ENCODE measurements around the gene SRSF9.
"Not testable (repeated sequence)": the region's sequence is repeated elsewhere in the genome, so short reads cannot be mapped to it uniquely, and the experiment has no call there.

The SRSF9 gene, protein sequence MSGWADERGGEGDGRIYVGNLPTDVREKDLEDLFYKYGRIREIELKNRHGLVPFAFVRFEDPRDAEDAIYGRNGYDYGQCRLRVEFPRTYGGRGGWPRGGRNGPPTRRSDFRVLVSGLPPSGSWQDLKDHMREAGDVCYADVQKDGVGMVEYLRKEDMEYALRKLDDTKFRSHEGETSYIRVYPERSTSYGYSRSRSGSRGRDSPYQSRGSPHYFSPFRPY

GRCh38 chr12:120469450-120470149, at the start of gene SRSF9:
Gene SRSF9, minus strand, starts transcription at chr12:120469748. Its CDS starts 139 bp downstream, at chr12:120469609.
- peak; percentile 95 for DNase-seq (ENCODE audit: low spot score)

GRCh38 chr12:120519324-120519723, 49.8 kb upstream of the SRSF9 start:
- not testable (repeated sequence) for DNase-seq (ENCODE audit: low spot score)

DNA sequence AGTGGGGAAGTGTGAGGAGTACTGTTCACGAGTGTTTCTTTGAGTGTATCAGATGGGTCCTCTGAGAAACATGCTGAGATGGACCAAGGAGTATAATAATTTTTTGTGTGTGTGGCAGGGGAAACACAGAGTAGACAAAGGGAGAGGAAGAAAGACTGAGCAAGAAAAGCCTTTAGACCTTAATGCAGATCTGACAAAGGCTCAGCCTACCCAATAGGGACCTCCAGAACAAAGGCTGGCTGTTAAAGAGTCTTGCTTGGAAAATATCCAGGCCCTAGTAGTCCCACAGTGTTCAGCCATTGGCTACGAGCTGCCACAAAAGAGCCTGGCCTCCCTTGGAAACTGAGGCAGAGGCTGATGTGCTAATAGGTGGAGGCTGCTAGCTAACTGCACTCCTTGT, 45.9 kb upstream of the SRSF9 start:
- peak; percentile 55 for DNase-seq (ENCODE audit: low spot score)

DNA sequence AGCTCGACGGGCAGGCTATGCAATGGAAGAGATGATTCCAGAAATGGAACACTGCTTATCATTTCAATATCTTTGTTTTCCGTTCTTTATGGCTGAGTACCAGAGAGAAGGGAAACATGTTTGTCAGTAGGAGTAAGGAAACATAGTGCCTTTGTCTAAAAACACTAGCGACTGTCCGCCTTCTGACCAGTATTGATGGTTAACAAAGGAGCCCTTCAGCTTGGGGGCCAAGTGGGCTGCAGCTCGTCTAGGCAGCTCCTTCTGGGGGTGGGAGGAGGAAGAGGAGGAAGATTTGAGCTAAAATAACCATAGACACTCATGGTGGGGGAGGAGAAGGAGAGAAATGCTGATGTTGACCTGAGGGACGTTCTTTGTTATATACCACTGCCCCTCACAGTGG, 44.5 kb upstream of the SRSF9 start:
- DNase-seq (ENCODE audit: low spot score) = peak; percentile 89

- no peak for DNase-seq (ENCODE audit: low spot score)
Measured at GRCh38 chr12:120508537-120508936, 39.0 kb upstream of the SRSF9 start.

DNA sequence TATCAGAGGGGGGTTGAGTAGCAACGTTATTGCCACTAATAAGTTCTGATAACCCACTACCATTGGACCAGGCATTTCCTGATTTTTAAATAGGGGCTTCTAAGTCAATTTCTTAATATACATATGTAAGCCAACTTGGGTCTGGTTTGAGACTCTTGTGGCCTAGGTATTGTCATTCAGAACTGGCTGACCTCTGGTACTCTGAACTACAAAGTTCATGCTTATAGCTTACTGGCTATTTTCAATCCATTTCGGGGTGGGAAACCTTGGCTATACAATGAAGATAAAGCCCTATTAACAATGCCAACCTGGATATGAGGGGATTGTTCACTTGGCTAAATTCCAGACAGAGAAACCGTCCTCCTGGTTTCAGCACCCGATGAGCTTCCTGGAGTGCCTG, 35.0 kb upstream of the SRSF9 start:
- no peak for DNase-seq (ENCODE audit: low spot score)

GRCh38 chr12:120500581-120500980, 31.0 kb upstream of the SRSF9 start:
- no peak for DNase-seq (ENCODE audit: low spot score)

DNA sequence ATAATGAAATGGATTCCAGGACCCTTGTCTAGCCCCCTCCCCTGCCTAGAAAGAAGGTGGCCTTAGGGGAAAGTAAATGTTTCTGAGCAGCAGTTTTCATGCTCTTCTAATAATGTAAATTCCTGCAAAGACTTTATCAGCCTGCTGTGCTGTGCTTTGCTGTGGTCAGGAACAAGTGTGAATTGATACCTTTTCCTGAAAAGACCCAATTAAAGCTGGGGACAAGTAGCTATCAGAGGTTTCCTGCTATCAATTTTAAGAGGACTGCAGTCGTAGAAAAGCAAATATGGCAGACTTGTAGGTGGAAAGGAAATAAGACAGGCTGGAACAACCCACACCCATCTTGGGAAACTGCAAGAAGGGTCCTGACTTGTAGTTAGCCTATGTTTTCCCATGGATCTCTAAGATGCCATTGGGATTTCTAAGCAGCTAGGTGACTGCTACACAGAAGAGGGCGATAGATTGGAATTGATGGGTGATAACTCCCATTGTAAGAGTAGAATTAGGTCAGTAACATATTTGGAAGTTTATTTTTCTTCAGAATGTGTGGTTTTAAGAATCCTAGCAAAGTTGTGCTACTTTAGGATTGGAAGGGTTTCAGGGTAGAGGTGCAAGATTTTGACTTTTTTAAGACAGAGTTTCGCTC, 29.4 kb upstream of the SRSF9 start:
- no peak for DNase-seq (ENCODE audit: low spot score)

GRCh38 chr12:120497524-120498150, 28.1 kb upstream of the SRSF9 start:
- DNase-seq (ENCODE audit: low spot score) = no peak

- peak; percentile 92 for DNase-seq (ENCODE audit: low spot score)
Measured at GRCh38 chr12:120496413-120497340, 27.1 kb upstream of the SRSF9 start.

- DNase-seq (ENCODE audit: low spot score) = peak; percentile 98
Measured at GRCh38 chr12:120495731-120496412, 26.3 kb upstream of the SRSF9 start, which contains the start of gene DYNLL1. Gene DYNLL1, plus strand, starts transcription at chr12:120496113. Its CDS starts 309 bp downstream, at chr12:120496422.

DNA sequence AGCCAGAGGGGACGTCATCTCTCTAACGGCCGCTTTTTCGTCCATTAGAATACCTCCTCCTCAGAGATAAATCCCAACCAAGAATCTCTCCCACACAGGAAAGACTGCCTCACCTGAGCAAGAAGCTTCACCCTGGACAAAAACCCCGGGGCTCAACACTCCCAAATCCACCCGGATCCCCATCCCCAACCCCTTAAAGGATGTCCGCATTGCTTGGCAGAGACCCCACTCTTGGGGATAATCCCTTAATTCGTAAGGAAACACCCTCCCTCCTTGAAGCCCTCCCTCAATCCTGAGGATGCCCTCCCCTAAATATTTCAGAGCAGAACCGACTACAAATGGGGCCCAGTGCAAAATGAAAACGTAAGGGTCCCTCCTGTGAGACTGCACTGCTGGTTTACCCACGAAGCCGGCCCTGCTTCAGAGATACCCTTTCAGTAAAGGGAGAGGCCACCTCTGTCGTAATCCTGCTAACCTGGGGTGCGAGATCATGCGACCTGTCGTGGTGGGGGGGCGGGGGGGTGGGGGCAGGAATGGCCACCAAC, 25.7 kb upstream of the SRSF9 start:
- DNase-seq (ENCODE audit: low spot score) = no peak

- no peak for DNase-seq (ENCODE audit: low spot score)
Measured at GRCh38 chr12:120490833-120491512, 21.4 kb upstream of the SRSF9 start.

DNA sequence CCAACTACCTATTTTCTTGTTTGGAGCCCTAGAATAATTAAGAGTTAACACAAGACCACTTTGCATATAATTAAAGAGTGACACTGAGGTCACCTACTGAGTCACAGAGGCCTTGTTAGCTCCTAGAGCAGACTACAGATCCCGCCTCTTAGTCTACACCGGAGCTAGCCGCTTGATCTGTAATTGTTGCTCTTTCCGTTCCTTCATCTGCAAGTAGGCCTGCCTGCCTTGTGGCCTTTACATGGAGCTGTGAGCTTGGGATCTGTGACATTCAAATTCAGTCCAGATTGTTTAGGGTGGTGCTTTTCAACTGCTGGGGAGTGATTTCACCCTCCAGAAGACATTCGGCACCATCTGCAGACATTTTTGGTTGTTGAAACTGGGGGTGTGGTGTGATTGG, 20.8 kb upstream of the SRSF9 start:
- DNase-seq (ENCODE audit: low spot score) = no peak

DNA sequence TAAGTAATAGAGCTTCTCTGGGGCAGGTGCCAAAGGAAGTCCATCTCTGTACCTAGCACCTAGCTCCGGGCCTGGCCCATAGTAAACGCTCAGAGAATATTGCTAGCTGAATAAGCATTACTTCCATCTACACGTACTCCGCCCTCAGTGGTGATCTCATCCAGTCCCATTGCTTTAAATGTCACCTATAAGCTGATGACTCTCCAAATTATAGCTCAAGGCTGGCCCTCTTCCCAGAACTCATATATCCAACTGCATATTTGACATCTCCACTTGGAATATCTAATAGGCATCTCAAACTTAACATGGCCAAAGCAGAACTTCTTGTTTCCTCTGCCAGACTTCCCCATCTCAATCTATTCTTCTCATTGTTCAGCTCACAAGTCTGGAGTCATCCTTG, 19.5 kb upstream of the SRSF9 start:
- DNase-seq (ENCODE audit: low spot score) = no peak

- peak; percentile 44 for DNase-seq (ENCODE audit: low spot score)
Measured at GRCh38 chr12:120488057-120488640, 18.6 kb upstream of the SRSF9 start.

DNA sequence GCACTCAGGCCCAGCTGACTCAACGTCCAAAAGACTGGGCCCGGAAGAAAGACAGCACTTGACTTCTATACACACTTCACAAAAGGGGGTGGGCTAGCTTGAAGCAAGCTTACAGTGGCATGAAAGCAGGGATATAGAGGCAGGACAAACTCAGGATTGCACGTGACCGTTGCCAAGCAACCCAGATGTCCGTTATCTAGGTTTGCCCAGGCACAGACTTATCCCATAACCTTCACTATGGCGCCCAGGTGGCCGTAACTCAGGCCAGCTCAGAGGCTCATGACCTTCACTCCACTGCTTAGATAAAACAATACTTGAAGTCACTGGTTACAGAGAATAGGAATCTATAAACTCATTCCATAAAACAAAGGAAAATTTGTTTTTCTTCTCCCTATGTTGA, 18.0 kb upstream of the SRSF9 start:
- not testable (repeated sequence) for DNase-seq (ENCODE audit: low spot score)

GRCh38 chr12:120485961-120486881, 16.7 kb upstream of the SRSF9 start:
- no peak for DNase-seq (ENCODE audit: low spot score)

DNA sequence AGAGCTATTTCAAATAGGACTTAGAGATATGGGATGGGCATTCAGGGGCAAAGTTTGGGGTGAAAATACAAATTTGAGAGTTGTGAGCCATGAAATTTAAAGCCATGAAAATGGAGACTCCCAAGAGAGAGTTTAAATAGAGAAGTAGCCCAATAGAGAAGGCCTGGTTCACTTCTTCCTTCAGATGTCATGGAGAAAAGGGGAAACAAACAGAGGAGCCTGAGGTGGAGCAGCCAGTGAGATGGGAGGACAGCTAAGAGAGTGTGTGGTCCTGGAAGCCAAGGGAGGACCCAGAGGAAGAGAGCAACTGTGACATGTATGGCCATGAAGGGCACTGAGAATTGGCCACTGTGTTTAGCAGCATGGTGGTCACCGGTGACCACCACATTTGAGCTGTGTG, 14.1 kb upstream of the SRSF9 start:
- DNase-seq (ENCODE audit: low spot score) = no peak
